Neural progenitor cell (in vitro differentiated cells): ENCODE measurements around the gene FAM180A. TPM values are rescaled to one million over a fixed set of nuclear protein-coding genes. Genes with fewer than 3 reads are reported as not detected.

Source experiments
- DNase-seq: peaks from one replicate; pipeline ENCODE4 v3.0.0-alpha.2; 2016; ENCODE audit warnings: low spot score
- H2AFZ ChIP-seq: fragments of 200-600 bp; sonication (generic); replicated peaks from 2 replicates; pipeline ENCODE4 v1.6.1; 2016; ENCODE audit warnings: antibody characterized with exemption
- H3F3A ChIP-seq: fragments of 200-600 bp; sonication (generic); 2 replicates; pipeline ENCODE4 v1.6.1; 2016; ENCODE audit warnings: antibody characterized with exemption, low read depth
- H3K27ac ChIP-seq: fragments of 200-600 bp; sonication (generic); 2 replicates; pipeline ENCODE4 v1.5.1; 2016; ENCODE audit warnings: mild to moderate bottlenecking
- H3K27me3 ChIP-seq: fragments of 200-600 bp; sonication (generic); 2 replicates; pipeline ENCODE4 v1.6.1; 2016; ENCODE audit warnings: mild to moderate bottlenecking, moderate library complexity
- H3K36me3 ChIP-seq: fragments of 200-600 bp; sonication (generic); 2 replicates; pipeline ENCODE4 v1.5.1; 2016
- H3K4me1 ChIP-seq: fragments of 200-600 bp; sonication (generic); 2 replicates; pipeline ENCODE4 v1.6.1; 2016; ENCODE audit warnings: mixed run types
- H3K4me2 ChIP-seq: fragments of 200-600 bp; sonication (generic); 2 replicates; pipeline ENCODE4 v1.6.1; 2016
- H3K4me3 ChIP-seq: fragments of 200-600 bp; sonication (generic); 2 replicates; pipeline ENCODE4 v1.5.1; 2016
- H3K79me2 ChIP-seq: fragments of 200-600 bp; sonication (generic); 2 replicates; pipeline ENCODE4 v1.6.1; 2016; ENCODE audit warnings: low read depth
- H3K9ac ChIP-seq: fragments of 200-600 bp; sonication (generic); 2 replicates; pipeline ENCODE4 v1.6.1; 2016
- H3K9me3 ChIP-seq: fragments of 200-600 bp; sonication (generic); 2 replicates; pipeline ENCODE4 v1.5.1; 2016; ENCODE audit warnings: low read depth
- H4K20me1 ChIP-seq: fragments of 200-600 bp; sonication (generic); 2 replicates; pipeline ENCODE4 v1.6.1; 2016; ENCODE audit warnings: low read depth
- H3K27ac Mint-ChIP-seq: 3 replicates; pipeline ENCODE4 v1.8.0; 2021; ENCODE audit warnings: mixed read lengths
- H3K27me3 Mint-ChIP-seq: 2 replicates; pipeline ENCODE4 v1.8.0; 2022; ENCODE audit warnings: low read depth, mild to moderate bottlenecking, inconsistent platforms, moderate library complexity, mixed read lengths; ENCODE audit not compliant: insufficient read depth
- H3K36me3 Mint-ChIP-seq: 3 replicates; pipeline ENCODE4 v1.8.0; 2021; ENCODE audit warnings: mixed read lengths
- H3K4me1 Mint-ChIP-seq: 3 replicates; pipeline ENCODE4 v1.8.0; 2021; ENCODE audit warnings: mixed read lengths
- H3K4me3 Mint-ChIP-seq: 3 replicates; pipeline ENCODE4 v1.8.0; 2021; ENCODE audit warnings: mild to moderate bottlenecking, moderate library complexity, mixed read lengths
- H3K9me3 Mint-ChIP-seq: 3 replicates; pipeline ENCODE4 v1.8.0; 2020; ENCODE audit warnings: mixed read lengths
- EZH2 ChIP-seq: fragments of 200-600 bp; sonication (generic); IDR thresholded peaks from 2 replicates; pipeline ENCODE4 v1.6.1; 2017; ENCODE audit warnings: antibody characterized with exemption, mild to moderate bottlenecking, moderate library complexity
- EZH2phosphoT487 ChIP-seq: fragments of 200-600 bp; sonication (generic); IDR thresholded peaks from 2 replicates; pipeline ENCODE4 v1.6.1; 2017; ENCODE audit warnings: antibody characterized with exemption
- total RNA-seq: library from RNA; depleted of rRNA; stranded (reverse); fragments of >200 nt; gene quantifications from 2 replicates; pipeline ENCODE4 v1.2.3, GENCODE V29; 2015; ENCODE audit warnings: low replicate concordance
- TF ChIP-seq, protein P1 (sequence below): fragments of 200-600 bp; sonication (generic); IDR thresholded peaks from 2 replicates; pipeline ENCODE4 v1.5.1; 2017; ENCODE audit warnings: antibody characterized with exemption, mild to moderate bottlenecking

Gene FAM180A
- total RNA-seq, 1 donor from 2014 or later = not detected

DNA sequence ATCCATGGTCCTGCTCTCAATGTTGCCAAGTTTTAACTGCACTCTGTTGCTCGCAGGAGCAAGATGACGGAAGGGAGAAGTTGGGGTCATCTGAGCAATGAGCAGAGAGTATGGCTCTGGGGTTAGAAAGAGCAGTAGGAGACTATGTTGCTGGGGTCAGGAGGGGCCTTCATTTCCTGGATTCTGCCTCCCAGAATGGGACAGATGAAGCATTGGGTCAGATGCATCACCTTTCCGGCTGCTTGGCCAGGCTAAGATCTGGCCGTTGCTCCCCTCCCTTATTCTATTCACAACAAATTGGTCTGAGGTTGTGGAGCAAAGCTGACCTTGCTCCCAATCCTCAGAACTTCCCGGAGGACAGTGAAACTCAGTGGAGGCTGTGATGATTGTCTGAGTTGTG is 63.9 kb downstream of the FAM180A start:
- Histone ChIP-seq H4K20me1 (no peaks in the 10 kb centered on the region), H3K27me3 (no peaks in the 10 kb centered on the region), H3K9ac (no peak overlapping the region), H3K27ac (no peak overlapping the region), H3K4me1 (no peaks in the 10 kb centered on the region), H3K36me3 (no peaks in the 10 kb centered on the region), H2AFZ (no peak overlapping the region), H3K4me3 (no peak overlapping the region), H3K9me3 (no peaks in the 10 kb centered on the region), H3K4me2 (no peak overlapping the region), H3K79me2 (no peaks in the 10 kb centered on the region), H3F3A (no peaks in the 10 kb centered on the region)
- Mint-ChIP-seq H3K36me3 (peaks cover 18% of the 10 kb centered on the region), H3K27ac (no peak overlapping the region), H3K9me3 (no peaks in the 10 kb centered on the region), H3K27me3 (no peaks in the 10 kb centered on the region), H3K4me3 (no peak overlapping the region), H3K4me1 (peaks cover 2% of the 10 kb centered on the region)
- no peak for DNase-seq
- no peak for TF ChIP-seq EZH2phosphoT487
- TF ChIP-seq EZH2 = no peak
- TF ChIP-seq, protein P1, sequence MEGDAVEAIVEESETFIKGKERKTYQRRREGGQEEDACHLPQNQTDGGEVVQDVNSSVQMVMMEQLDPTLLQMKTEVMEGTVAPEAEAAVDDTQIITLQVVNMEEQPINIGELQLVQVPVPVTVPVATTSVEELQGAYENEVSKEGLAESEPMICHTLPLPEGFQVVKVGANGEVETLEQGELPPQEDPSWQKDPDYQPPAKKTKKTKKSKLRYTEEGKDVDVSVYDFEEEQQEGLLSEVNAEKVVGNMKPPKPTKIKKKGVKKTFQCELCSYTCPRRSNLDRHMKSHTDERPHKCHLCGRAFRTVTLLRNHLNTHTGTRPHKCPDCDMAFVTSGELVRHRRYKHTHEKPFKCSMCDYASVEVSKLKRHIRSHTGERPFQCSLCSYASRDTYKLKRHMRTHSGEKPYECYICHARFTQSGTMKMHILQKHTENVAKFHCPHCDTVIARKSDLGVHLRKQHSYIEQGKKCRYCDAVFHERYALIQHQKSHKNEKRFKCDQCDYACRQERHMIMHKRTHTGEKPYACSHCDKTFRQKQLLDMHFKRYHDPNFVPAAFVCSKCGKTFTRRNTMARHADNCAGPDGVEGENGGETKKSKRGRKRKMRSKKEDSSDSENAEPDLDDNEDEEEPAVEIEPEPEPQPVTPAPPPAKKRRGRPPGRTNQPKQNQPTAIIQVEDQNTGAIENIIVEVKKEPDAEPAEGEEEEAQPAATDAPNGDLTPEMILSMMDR = no peak

DNA sequence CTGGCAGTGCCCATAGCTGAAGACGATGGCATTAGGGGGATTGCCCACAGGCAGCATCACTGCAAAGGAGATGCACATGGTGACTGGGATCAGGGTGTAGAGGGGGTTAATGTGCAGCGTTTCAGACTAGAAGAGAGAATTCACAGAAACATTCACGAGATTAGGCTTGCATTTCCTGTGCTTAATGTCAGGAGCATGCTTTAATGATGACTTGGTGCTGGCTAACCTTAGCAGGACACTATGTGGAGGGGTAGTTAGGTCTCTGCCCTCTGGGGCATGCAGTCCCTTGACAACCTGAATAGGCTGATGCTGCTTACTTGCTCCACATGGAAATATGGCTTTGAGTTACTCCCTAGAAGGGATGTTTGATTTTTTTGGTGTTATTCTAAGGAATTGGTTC is 64.5 kb downstream of the FAM180A start:
- Mint-ChIP-seq H3K36me3 (peaks cover 17% of the 10 kb centered on the region), H3K4me3 (no peak overlapping the region), H3K4me1 (peaks cover 2% of the 10 kb centered on the region), H3K9me3 (no peaks in the 10 kb centered on the region), H3K27me3 (no peaks in the 10 kb centered on the region), H3K27ac (no peak overlapping the region)
- no peak for DNase-seq
- H3K4me3 ChIP-seq = no peak overlapping the region
- no peaks in the 10 kb centered on the region for H3K27me3 ChIP-seq
- H3K4me2 ChIP-seq = no peak overlapping the region
- no peak overlapping the region for H3K27ac ChIP-seq
- no peak overlapping the region for H3K9ac ChIP-seq
- no peak overlapping the region for H2AFZ ChIP-seq
- no peak for TF ChIP-seq EZH2
- TF ChIP-seq EZH2phosphoT487 = no peak
- TF ChIP-seq, protein P1 = no peak
- no peaks in the 10 kb centered on the region for H3K79me2 ChIP-seq
- H3K36me3 ChIP-seq = no peaks in the 10 kb centered on the region
- no peaks in the 10 kb centered on the region for H3K4me1 ChIP-seq
- H4K20me1 ChIP-seq = no peaks in the 10 kb centered on the region
- H3K9me3 ChIP-seq = no peaks in the 10 kb centered on the region
- H3F3A ChIP-seq = no peaks in the 10 kb centered on the region

DNA sequence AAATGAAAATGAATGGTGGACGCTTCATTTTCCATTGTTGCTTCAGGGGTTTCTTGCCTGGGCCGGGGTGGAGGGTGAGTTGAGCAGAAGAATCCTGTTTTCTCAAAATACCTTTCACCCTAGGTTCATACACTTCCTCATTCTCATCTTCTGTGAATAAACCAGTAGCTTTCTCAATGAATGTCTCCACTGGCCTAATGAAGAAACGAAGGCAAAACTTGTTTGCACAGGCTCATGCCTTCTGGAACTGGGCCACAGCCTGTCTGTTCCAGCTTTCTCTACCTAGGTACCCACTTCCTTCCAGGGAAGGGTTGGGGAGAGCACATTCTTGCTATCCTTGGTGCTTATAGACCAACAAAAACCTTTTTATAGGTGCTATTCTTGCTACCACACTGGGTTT is 65.0 kb downstream of the FAM180A start:
- Histone ChIP-seq H3K27me3 (no peaks in the 10 kb centered on the region), H3F3A (no peaks in the 10 kb centered on the region), H3K27ac (no peak overlapping the region), H3K9ac (no peak overlapping the region), H4K20me1 (no peaks in the 10 kb centered on the region), H3K36me3 (no peaks in the 10 kb centered on the region), H3K4me2 (no peak overlapping the region), H3K4me3 (no peak overlapping the region), H3K79me2 (no peaks in the 10 kb centered on the region), H3K4me1 (no peaks in the 10 kb centered on the region), H3K9me3 (no peaks in the 10 kb centered on the region), H2AFZ (no peak overlapping the region)
- H3K27me3 Mint-ChIP-seq = no peaks in the 10 kb centered on the region
- no peak for TF ChIP-seq EZH2phosphoT487
- TF ChIP-seq, protein P1 = no peak
- TF ChIP-seq EZH2 = no peak
- no peaks in the 10 kb centered on the region for H3K9me3 Mint-ChIP-seq
- no peak overlapping the region for H3K27ac Mint-ChIP-seq
- peaks cover 17% of the 10 kb centered on the region for H3K36me3 Mint-ChIP-seq
- H3K4me1 Mint-ChIP-seq = peaks cover 2% of the 10 kb centered on the region
- DNase-seq = no peak
- no peak overlapping the region for H3K4me3 Mint-ChIP-seq

- Histone ChIP-seq H4K20me1 (no peaks in the 10 kb centered on the region), H3K9ac (no peak overlapping the region), H2AFZ (no peak overlapping the region), H3F3A (no peaks in the 10 kb centered on the region), H3K27me3 (no peaks in the 10 kb centered on the region), H3K79me2 (no peaks in the 10 kb centered on the region), H3K36me3 (no peaks in the 10 kb centered on the region), H3K4me1 (no peaks in the 10 kb centered on the region), H3K9me3 (no peaks in the 10 kb centered on the region), H3K4me2 (no peak overlapping the region), H3K27ac (no peak overlapping the region), H3K4me3 (no peak overlapping the region)
- no peak overlapping the region for H3K4me3 Mint-ChIP-seq
- DNase-seq = no peak
- no peaks in the 10 kb centered on the region for H3K9me3 Mint-ChIP-seq
- no peaks in the 10 kb centered on the region for H3K27me3 Mint-ChIP-seq
- peaks cover 2% of the 10 kb centered on the region for H3K4me1 Mint-ChIP-seq
- TF ChIP-seq EZH2 (no peak), EZH2phosphoT487 (no peak)
- peaks cover 22% of the 10 kb centered on the region for H3K36me3 Mint-ChIP-seq
- H3K27ac Mint-ChIP-seq = no peak overlapping the region
Measured at GRCh38 chr7:135682191-135682590, 66.4 kb downstream of the FAM180A start.
